Measurements from ENCODE around the gene CARNS1. TPM values are rescaled to one million over a fixed set of nuclear protein-coding genes. Genes with fewer than 3 reads are reported as not detected.

Gene CARNS1
- total and polyA plus RNA-seq, 9 of the 15 experiments (the other 6 are each of a cell fraction or from before 2014, with no cell fraction given), result 0.01 to 0.18 (median 0.06) TPM; not detected in 3

DNA sequence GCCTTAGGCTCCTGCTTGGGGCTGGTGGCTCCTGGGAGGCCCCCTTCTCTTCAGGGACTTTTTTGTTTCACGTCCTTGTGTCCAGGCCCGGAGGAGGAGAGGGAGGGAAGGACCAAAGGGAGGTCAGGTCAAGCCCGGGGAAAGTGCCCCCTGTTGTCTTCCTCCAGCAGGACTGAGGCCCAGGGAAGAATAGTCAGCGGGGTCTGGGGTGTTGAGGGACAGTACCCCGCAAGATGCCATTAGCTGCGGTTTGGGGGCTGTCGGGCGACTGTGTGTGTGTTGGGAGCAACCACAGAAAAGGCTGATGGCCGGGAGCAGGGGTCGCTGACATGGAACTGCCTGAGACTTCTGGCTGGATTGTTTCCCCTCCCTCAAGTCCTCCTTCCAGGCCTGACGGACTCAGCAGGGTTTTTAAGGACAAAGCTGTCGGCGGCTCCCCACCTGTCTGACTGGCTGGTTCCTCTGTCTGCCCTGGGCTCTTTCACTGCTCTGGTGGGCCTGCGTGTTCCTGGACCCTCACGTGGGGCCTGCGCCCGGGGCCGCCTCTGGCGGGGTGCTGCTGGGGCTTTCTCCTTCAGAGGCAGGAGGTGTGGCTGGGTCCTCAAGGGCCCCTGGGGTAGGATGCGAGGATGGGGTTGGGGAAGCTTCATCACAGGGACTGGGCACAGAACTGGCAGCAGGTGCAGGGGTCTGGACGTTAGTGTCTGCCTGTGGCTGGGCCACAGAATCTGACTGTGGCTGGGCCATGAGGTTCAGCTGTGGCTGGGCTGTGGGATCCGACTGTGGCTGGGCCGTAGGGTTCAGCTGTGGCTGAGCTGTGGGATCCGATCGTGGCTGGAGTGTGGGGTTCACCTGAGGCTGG lies 35.5 kb downstream of the CARNS1 start:
- H3K4me1 ChIP-seq (replicated peaks in 1 of 2; ENCODE audit: control insufficient read depth in 2 of 2, insufficient read depth in 2 of 2, low read length in 2 of 2), result peaks cover 0 to 34% of the 10 kb centered on the region in 2 experiments; a peak in 2 of 5 replicates
- no peak for TF ChIP-seq RFX5 (IDR thresholded peaks at IDR 0.05; ENCODE audit: low read depth, low read length)
- TF ChIP-seq SMARCB1 (IDR thresholded peaks at IDR 0.05; ENCODE audit: insufficient read length, low read depth), result no peak
- TF ChIP-seq, protein P1, sequence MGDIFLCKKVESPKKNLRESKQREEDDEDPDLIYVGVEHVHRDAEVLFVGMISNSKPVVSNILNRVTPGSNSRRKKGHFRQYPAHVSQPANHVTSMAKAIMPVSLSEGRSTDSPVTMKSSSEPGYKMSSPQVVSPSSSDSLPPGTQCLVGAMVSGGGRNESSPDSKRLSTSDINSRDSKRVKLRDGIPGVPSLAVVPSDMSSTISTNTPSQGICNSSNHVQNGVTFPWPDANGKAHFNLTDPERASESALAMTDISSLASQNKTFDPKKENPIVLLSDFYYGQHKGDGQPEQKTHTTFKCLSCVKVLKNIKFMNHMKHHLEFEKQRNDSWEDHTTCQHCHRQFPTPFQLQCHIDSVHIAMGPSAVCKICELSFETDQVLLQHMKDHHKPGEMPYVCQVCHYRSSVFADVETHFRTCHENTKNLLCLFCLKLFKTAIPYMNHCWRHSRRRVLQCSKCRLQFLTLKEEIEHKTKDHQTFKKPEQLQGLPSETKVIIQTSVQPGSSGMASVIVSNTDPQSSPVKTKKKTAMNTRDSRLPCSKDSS (IDR thresholded peaks at IDR 0.05; ENCODE audit: low read depth, partially characterized antibody), result no peak
- TF ChIP-seq KDM2B (CRISPR knock-in tag; IDR thresholded peaks at IDR 0.05), result no peak
- TF ChIP-seq NCOA2 (IDR thresholded peaks at IDR 0.05; ENCODE audit: partially characterized antibody in 2 of 2), result no peak
- TF ChIP-seq YY1 (IDR thresholded peaks at IDR 0.05; ENCODE audit: borderline replicate concordance in 1 of 3, control insufficient read depth in 1 of 3, extremely low read depth in 1 of 3, insufficient read depth in 3 of 3, insufficient read length in 1 of 3, insufficient replicate concordance in 2 of 3, low read depth in 1 of 3, low read length in 2 of 3), result no peak
- TF ChIP-seq, protein P2, sequence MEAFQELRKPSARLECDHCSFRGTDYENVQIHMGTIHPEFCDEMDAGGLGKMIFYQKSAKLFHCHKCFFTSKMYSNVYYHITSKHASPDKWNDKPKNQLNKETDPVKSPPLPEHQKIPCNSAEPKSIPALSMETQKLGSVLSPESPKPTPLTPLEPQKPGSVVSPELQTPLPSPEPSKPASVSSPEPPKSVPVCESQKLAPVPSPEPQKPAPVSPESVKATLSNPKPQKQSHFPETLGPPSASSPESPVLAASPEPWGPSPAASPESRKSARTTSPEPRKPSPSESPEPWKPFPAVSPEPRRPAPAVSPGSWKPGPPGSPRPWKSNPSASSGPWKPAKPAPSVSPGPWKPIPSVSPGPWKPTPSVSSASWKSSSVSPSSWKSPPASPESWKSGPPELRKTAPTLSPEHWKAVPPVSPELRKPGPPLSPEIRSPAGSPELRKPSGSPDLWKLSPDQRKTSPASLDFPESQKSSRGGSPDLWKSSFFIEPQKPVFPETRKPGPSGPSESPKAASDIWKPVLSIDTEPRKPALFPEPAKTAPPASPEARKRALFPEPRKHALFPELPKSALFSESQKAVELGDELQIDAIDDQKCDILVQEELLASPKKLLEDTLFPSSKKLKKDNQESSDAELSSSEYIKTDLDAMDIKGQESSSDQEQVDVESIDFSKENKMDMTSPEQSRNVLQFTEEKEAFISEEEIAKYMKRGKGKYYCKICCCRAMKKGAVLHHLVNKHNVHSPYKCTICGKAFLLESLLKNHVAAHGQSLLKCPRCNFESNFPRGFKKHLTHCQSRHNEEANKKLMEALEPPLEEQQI (IDR thresholded peaks at IDR 0.05), result no peak
- no peak for TF ChIP-seq CREBBP (IDR thresholded peaks at IDR 0.05; ENCODE audit: low read depth, low read length)
- no peak for TF ChIP-seq ESRRA (IDR thresholded peaks at IDR 0.05; ENCODE audit: borderline replicate concordance, low read depth)
- no peak for TF ChIP-seq ZNF79 (CRISPR knock-in tag; IDR thresholded peaks at IDR 0.05; ENCODE audit: low read depth)
- TF ChIP-seq, protein P3, sequence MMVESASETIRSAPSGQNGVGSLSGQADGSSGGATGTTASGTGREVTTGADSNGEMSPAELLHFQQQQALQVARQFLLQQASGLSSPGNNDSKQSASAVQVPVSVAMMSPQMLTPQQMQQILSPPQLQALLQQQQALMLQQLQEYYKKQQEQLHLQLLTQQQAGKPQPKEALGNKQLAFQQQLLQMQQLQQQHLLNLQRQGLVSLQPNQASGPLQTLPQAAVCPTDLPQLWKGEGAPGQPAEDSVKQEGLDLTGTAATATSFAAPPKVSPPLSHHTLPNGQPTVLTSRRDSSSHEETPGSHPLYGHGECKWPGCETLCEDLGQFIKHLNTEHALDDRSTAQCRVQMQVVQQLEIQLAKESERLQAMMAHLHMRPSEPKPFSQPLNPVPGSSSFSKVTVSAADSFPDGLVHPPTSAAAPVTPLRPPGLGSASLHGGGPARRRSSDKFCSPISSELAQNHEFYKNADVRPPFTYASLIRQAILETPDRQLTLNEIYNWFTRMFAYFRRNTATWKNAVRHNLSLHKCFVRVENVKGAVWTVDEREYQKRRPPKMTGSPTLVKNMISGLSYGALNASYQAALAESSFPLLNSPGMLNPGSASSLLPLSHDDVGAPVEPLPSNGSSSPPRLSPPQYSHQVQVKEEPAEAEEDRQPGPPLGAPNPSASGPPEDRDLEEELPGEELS (CRISPR knock-in tag; IDR thresholded peaks at IDR 0.05; ENCODE audit: borderline replicate concordance), result no peak
- TF ChIP-seq HMG20A (CRISPR knock-in tag; conservative IDR thresholded peaks at IDR 0.05), result no peak
- TF ChIP-seq SIX5 (IDR thresholded peaks at IDR 0.05; ENCODE audit: borderline replicate concordance in 1 of 2, insufficient read depth in 1 of 2, low read depth in 1 of 2, low read length in 2 of 2), result no peak
- no peak for TF ChIP-seq ILF3 (IDR thresholded peaks at IDR 0.05; ENCODE audit: borderline replicate concordance)
- CTCF ChIA-PET (ENCODE audit: low intra/inter-chr PET ratio), result no interaction called here

More for the DNA sequence above, 35.5 kb downstream of the CARNS1 start:
- in situ Hi-C loops (cut with MboI), result no loop called here
- H3K9me3 ChIP-seq (replicated peaks; ENCODE audit: control insufficient read depth, insufficient read depth, low read depth, low read length), result no peaks in the 10 kb centered on the region
- H3K36me3 ChIP-seq (ENCODE audit: control insufficient read depth, insufficient read depth, low read length), result no peaks in the 10 kb centered on the region
- H4K20me1 ChIP-seq (replicated peaks; ENCODE audit: control insufficient read depth, insufficient read depth, low read length), result no peaks in the 10 kb centered on the region
- ATAC-seq, result no peak
- DNase-seq (ENCODE audit: extremely low read depth in 1 of 4, low spot score in 3 of 4), result no peak
- no peaks in the 10 kb centered on the region for H3K27me3 ChIP-seq (ENCODE audit: control insufficient read depth in 2 of 2, insufficient read depth in 2 of 2, low read length in 2 of 2)
- H3K9me1 ChIP-seq (ENCODE audit: control insufficient read depth, insufficient read depth, low read length), result no peaks in the 10 kb centered on the region
- H2AFZ ChIP-seq (ENCODE audit: low read depth, low read length), result no peak overlapping the region
- no TSS peak for BruUV-seq (replicated peaks)
- no peak for FAIRE-seq
- no peak overlapping the region for H3K4me3 ChIP-seq
- H3K27ac ChIP-seq (ENCODE audit: extremely low read depth, low read depth, low read length), result no peak overlapping the region
- H3K9ac ChIP-seq (ENCODE audit: insufficient read depth in 1 of 2, low read depth in 2 of 2, low read length in 2 of 2), result peak overlapping the region in 1 of 2 experiments; percentile 73; a peak in 1 of 4 replicates
- POLR2A ChIA-PET, result interaction anchor here (0.6 to 1.5 kb wide), 6 partner anchors 8 to 136 kb away, joined by 3 to 6 read pairs (median 4); no protein-coding TSS in a partner anchor
- H3K79me2 ChIP-seq (ENCODE audit: control insufficient read depth, insufficient read depth, low read length), result no peaks in the 10 kb centered on the region
- 69% methylated on average over 19 of the region's 25 CpGs for WGBS (ENCODE audit: insufficient coverage, low coverage, missing lambda C conversion rate)
- H3K4me2 ChIP-seq (ENCODE audit: insufficient read depth, low read length), result no peak overlapping the region
- intact Hi-C loops (cut with micrococcal nuclease), result no loop called here

Measured in K562 (cell line).